OCI-LY7 (cell line): ENCODE data around the gene GIMAP6. TPM values are rescaled to one million over a fixed set of nuclear protein-coding genes. Genes with fewer than 3 reads are reported as not detected.
"Not testable (repeated sequence)": the region's sequence is repeated elsewhere in the genome, so short reads cannot be mapped to it uniquely, and the experiment has no call there.

Experiments
- Bru-seq: library from RNA; stranded (reverse); fragments of 400-500 nt; gene quantifications from one replicate; lab custom pipeline; 2021; lab: Mats Ljungman, UMichigan
- BruChase-seq, 2 experiments: library from RNA; stranded (reverse); fragments of 400-500 nt; gene quantifications; one replicate each; lab custom pipeline; 2021; lab: Mats Ljungman, UMichigan
- BruUV-seq: library from RNA; stranded (reverse); fragments of 400-500 nt; replicated peaks from 2 replicates; lab custom pipeline; 2021; lab: Mats Ljungman, UMichigan
- CTCF ChIA-PET: fragments of 300-600 bp; sonication (Branson Sonifier 250); formaldehyde crosslinking; loops from one replicate; lab custom pipeline; 2022; ENCODE audit warnings: antibody characterized with exemption; ENCODE audit not compliant: unreplicated experiment; lab: Charles Lee
- POLR2A ChIA-PET: fragments of 300-600 bp; sonication (Branson Sonifier 250); formaldehyde crosslinking; loops from one replicate; lab custom pipeline; 2022; ENCODE audit warnings: antibody characterized with exemption; lab: Charles Lee
- DNase-seq: peaks from one replicate; pipeline ENCODE4 v3.0.0-alpha.2; 2015; ENCODE audit warnings: low spot score
- H2AFZ ChIP-seq: fragments of 200-600 bp; sonication (generic), shearing (Covaris generic); 2 replicates; pipeline ENCODE4 v1.6.1; 2014; ENCODE audit warnings: mild to moderate bottlenecking, antibody characterized with exemption, low read length, moderate library complexity
- H3K27ac ChIP-seq: fragments of 200-600 bp; sonication (generic); 2 replicates; pipeline ENCODE4 v1.5.1; 2014; ENCODE audit warnings: mixed run types, low read depth, mild to moderate bottlenecking, moderate library complexity, low read length, inconsistent platforms; ENCODE audit not compliant: poor library complexity, severe bottlenecking
- H3K36me3 ChIP-seq: fragments of 200-600 bp; sonication (generic); 2 replicates; pipeline ENCODE4 v1.6.1; 2014; ENCODE audit warnings: mild to moderate bottlenecking, antibody characterized with exemption, low read length, moderate library complexity, mixed read lengths; ENCODE audit not compliant: insufficient read depth
- H3K4me1 ChIP-seq: fragments of 200-600 bp; sonication (generic); 2 replicates; pipeline ENCODE4 v1.5.1; 2014; ENCODE audit warnings: mild to moderate bottlenecking, low read length; ENCODE audit not compliant: insufficient read depth, poor library complexity, severe bottlenecking
- H3K4me2 ChIP-seq: fragments of 200-600 bp; sonication (generic); 2 replicates; pipeline ENCODE4 v1.6.1; 2014; ENCODE audit warnings: mild to moderate bottlenecking, low read length
- H3K4me3 ChIP-seq: fragments of 200-600 bp; sonication (generic); 2 replicates; pipeline ENCODE4 v1.5.1; 2014; ENCODE audit warnings: mild to moderate bottlenecking, low read depth, low read length; ENCODE audit not compliant: poor library complexity, severe bottlenecking
- H3K79me2 ChIP-seq: fragments of 200-600 bp; sonication (generic); 2 replicates; pipeline ENCODE4 v1.6.1; 2016; ENCODE audit warnings: low read depth, mild to moderate bottlenecking, low read length, moderate library complexity, mixed read lengths; ENCODE audit not compliant: insufficient read depth
- H3K9me2 ChIP-seq: fragments of 200-600 bp; sonication (generic); 2 replicates; pipeline ENCODE4 v1.6.1; 2016; ENCODE audit warnings: mild to moderate bottlenecking, low read length, mixed read lengths; ENCODE audit not compliant: insufficient read depth
- H3K9me3 ChIP-seq: fragments of 200-600 bp; sonication (generic); 2 replicates; pipeline ENCODE4 v1.6.1; 2014; ENCODE audit warnings: mild to moderate bottlenecking, mixed run types, low read length, mixed read lengths
- H4K20me1 ChIP-seq: fragments of 200-600 bp; sonication (generic); 2 replicates; pipeline ENCODE4 v1.6.1; 2014; ENCODE audit warnings: mild to moderate bottlenecking, antibody characterized with exemption, low read length, moderate library complexity, mixed read lengths; ENCODE audit not compliant: insufficient read depth
- CTCF ChIP-seq: fragments of 200-600 bp; sonication (generic); conservative IDR thresholded peaks from 2 replicates; pipeline ENCODE4 v1.5.1; 2014; ENCODE audit warnings: mild to moderate bottlenecking, antibody characterized with exemption, low read length, moderate library complexity, mixed read lengths
- EZH2phosphoT487 ChIP-seq: fragments of 200-600 bp; sonication (generic); IDR thresholded peaks from 2 replicates; pipeline ENCODE4 v1.6.1; 2018; ENCODE audit warnings: low read depth, borderline replicate concordance, mild to moderate bottlenecking, mixed run types, antibody characterized with exemption, low read length, moderate library complexity, mixed read lengths
- intact Hi-C: fragments of 100-400 bp; cut with micrococcal nuclease; formaldehyde crosslinking; loops from one replicate; pipeline ENCODE4 v1.10.0; 2022; ENCODE audit not compliant: unreplicated experiment
- long read RNA-seq: library from polyadenylated mRNA; stranded (forward); transcript quantifications from one replicate; pipeline ENCODE4 v2.0.0, GENCODE V29; 2022
- total RNA-seq, 2 experiments: library from RNA; depleted of rRNA in 1 of 2; stranded (reverse); fragments of >200 nt in 1 of 2; shearing (Covaris generic) in 1 of 2; gene quantifications; 2 replicates each; pipeline ENCODE4 v1.2.3, GENCODE V29; 2014 to 2022

The GIMAP6 gene
- total RNA-seq (2014; rRNA removed; shearing (Covaris generic)) (not detected in 2 replicates), total RNA-seq (2022) (not detected in 2 replicates), Bru-seq, nascent RNA (not detected), BruChase-seq, experiment 1, labeled RNA remaining after a 6-hour chase (not detected), BruChase-seq, experiment 2, labeled RNA remaining after a 2-hour chase (percentile 7 among the genes with signal in this experiment)
- long read RNA-seq: 0 reads

- Histone ChIP-seq H3K9me2 (no peaks in the 10 kb centered on the region), H3K27ac (no peak within 1 kb of the TSS), H3K79me2 (no peaks in the 10 kb centered on the region), H4K20me1 (no peaks in the 10 kb centered on the region), H3K4me3 (no peak within 1 kb of the TSS), H3K9me3 (no peaks in the 10 kb centered on the region), H3K4me2 (no peak within 1 kb of the TSS), H2AFZ (no peak within 1 kb of the TSS), H3K36me3 (no peaks in the 10 kb centered on the region), H3K4me1 (no peaks in the 10 kb centered on the region)
- no TSS peak for BruUV-seq
- DNase-seq: no peak
- no peak for TF ChIP-seq CTCF
- TF ChIP-seq EZH2phosphoT487: no peak
- intact Hi-C loops: no loop called here
- ChIA-PET CTCF (no interaction called here), POLR2A (no interaction called here)
Observed at GRCh38 chr7:150631866-150632864, at the start of gene GIMAP6. Gene GIMAP6 (minus strand): TSS chr7:150632385. CDS start chr7:150630142, 2,243 bp downstream.

DNA sequence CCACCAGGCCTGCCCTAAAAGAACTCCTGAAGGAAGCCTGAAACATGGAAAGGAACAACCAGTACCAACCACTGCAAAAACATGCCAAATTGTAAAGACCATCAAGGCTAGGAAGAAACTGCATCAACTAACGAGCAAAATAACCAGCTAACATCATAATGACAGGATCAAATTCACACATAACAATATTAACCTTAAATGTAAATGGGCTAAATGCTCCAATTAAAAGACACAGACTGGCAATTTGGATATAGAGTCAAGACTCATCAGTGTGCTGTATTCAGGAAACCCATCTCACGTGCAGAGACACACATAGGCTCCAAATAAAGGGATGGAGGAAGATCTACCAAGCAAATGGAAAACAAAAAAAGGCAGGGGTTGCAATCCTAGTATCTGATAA, 48.2 kb upstream of the GIMAP6 start:
- POLR2A ChIA-PET: interaction anchor here (0.7 kb wide), 2 partner anchors 100 to 1057 kb away, joined by 4 to 5 read pairs; no protein-coding TSS in a partner anchor
- DNase-seq, H4K20me1 ChIP-seq, intact Hi-C loops, H3K9me3 ChIP-seq, H3K4me1 ChIP-seq, H3K79me2 ChIP-seq, H3K27ac ChIP-seq, H3K4me3 ChIP-seq, BruUV-seq, H2AFZ ChIP-seq, H3K4me2 ChIP-seq, CTCF ChIA-PET, H3K9me2 ChIP-seq, H3K36me3 ChIP-seq: not testable (repeated sequence)

GRCh38 chr7:150678601-150679000, 46.4 kb upstream of the GIMAP6 start:
- DNase-seq, H3K36me3 ChIP-seq, H3K9me3 ChIP-seq, H3K4me1 ChIP-seq, H3K9me2 ChIP-seq, H4K20me1 ChIP-seq, POLR2A ChIA-PET, H3K4me2 ChIP-seq, H3K27ac ChIP-seq, CTCF ChIA-PET, H3K79me2 ChIP-seq, BruUV-seq, intact Hi-C loops, H2AFZ ChIP-seq, H3K4me3 ChIP-seq: not testable (repeated sequence)

- intact Hi-C loops: not testable (repeated sequence)
Observed at GRCh38 chr7:150676854-150677253, 44.7 kb upstream of the GIMAP6 start.

GRCh38 chr7:150676276-150676675, 44.1 kb upstream of the GIMAP6 start:
- H3K9me2 ChIP-seq, BruUV-seq, H3K4me3 ChIP-seq, H3K4me2 ChIP-seq, CTCF ChIA-PET, intact Hi-C loops, H3K36me3 ChIP-seq, DNase-seq, H4K20me1 ChIP-seq, H3K9me3 ChIP-seq, H2AFZ ChIP-seq, H3K4me1 ChIP-seq, POLR2A ChIA-PET, H3K79me2 ChIP-seq, H3K27ac ChIP-seq: not testable (repeated sequence)

More at GRCh38 chr7:150676854-150677253, 44.7 kb upstream of the GIMAP6 start:
- H3K9me2 ChIP-seq, BruUV-seq, H3K4me3 ChIP-seq, H3K36me3 ChIP-seq, H3K27ac ChIP-seq, DNase-seq, H2AFZ ChIP-seq, H3K79me2 ChIP-seq, H4K20me1 ChIP-seq, CTCF ChIA-PET, H3K9me3 ChIP-seq, H3K4me1 ChIP-seq, POLR2A ChIA-PET, H3K4me2 ChIP-seq: not testable (repeated sequence)
